ENCODE data around the gene BAIAP2L2. TPM values are rescaled to one million over a fixed set of nuclear protein-coding genes. Genes with fewer than 3 reads are reported as not detected.
"Not testable (repeated sequence)": the region's sequence is repeated elsewhere in the genome, so short reads cannot be mapped to it uniquely, and the experiment has no call there.

The BAIAP2L2 gene
- total and polyA plus RNA-seq, 2 donors (not counting 1 experiment from before 2014, with no cell fraction given): 0.16 to 0.83 TPM

- TF ChIP-seq EZH2 (IDR thresholded peaks at IDR 0.05; ENCODE audit: low read length, missing control alignments): no peak
- TF ChIP-seq CTCF (conservative IDR thresholded peaks at IDR 0.05 in 1 of 2, IDR thresholded peaks at IDR 0.05 in 1 of 2; ENCODE audit: low read depth in 1 of 2, low read length in 2 of 2): no peak
- Histone ChIP-seq H3K4me1 (ENCODE audit: control insufficient read depth, extremely low read depth, insufficient read depth, low read length) (no peaks in the 10 kb centered on the region), H3K9ac (ENCODE audit: insufficient read depth, low read length) (no peak overlapping the region), H3K4me3 (replicated peaks in 1 of 4; ENCODE audit: control extremely low read depth in 1 of 4, insufficient read depth in 1 of 4, low read depth in 3 of 4, low read length in 4 of 4) (no peak overlapping the region), H3K4me2 (ENCODE audit: extremely low read depth, insufficient read depth, low read length) (no peak overlapping the region), H3K9me3 (ENCODE audit: control insufficient read depth, insufficient read depth, low read depth, low read length) (no peaks in the 10 kb centered on the region), H3K27ac (ENCODE audit: insufficient read depth, low read length) (no peak overlapping the region), H3K36me3 (ENCODE audit: control insufficient read depth, insufficient read depth, low read length) (no peaks in the 10 kb centered on the region), H3K79me2 (ENCODE audit: control insufficient read depth, insufficient read depth, low read length) (no peaks in the 10 kb centered on the region), H2AFZ (ENCODE audit: low read length) (no peak overlapping the region), H4K20me1 (ENCODE audit: control insufficient read depth, extremely low read depth, insufficient read depth, low read length) (no peaks in the 10 kb centered on the region), H3K27me3 (ENCODE audit: control insufficient read depth, insufficient read depth, low read length) (no peaks in the 10 kb centered on the region)
- no peak for DNase-seq (ENCODE audit: low read depth in 2 of 2)
These were observed 13.9 kb upstream of the BAIAP2L2 start for GRCh38 chr22:38124236-38124974.

GRCh38 chr22:38122616-38123015 lies 12.1 kb upstream of the BAIAP2L2 start:
- no peaks in the 10 kb centered on the region for H3K27me3 ChIP-seq (ENCODE audit: control insufficient read depth, insufficient read depth, low read length)
- TF ChIP-seq CTCF (conservative IDR thresholded peaks at IDR 0.05 in 1 of 2, IDR thresholded peaks at IDR 0.05 in 1 of 2; ENCODE audit: low read depth in 1 of 2, low read length in 2 of 2): no peak
- no peak for TF ChIP-seq EZH2 (IDR thresholded peaks at IDR 0.05; ENCODE audit: low read length, missing control alignments)
- no peaks in the 10 kb centered on the region for H3K36me3 ChIP-seq (ENCODE audit: control insufficient read depth, insufficient read depth, low read length)
- no peaks in the 10 kb centered on the region for H3K9me3 ChIP-seq (ENCODE audit: control insufficient read depth, insufficient read depth, low read depth, low read length)
- no peak overlapping the region for H2AFZ ChIP-seq (ENCODE audit: low read length)
- H3K4me3 ChIP-seq (replicated peaks in 1 of 4; ENCODE audit: control extremely low read depth in 1 of 4, insufficient read depth in 1 of 4, low read depth in 3 of 4, low read length in 4 of 4): no peak overlapping the region
- H3K79me2 ChIP-seq (ENCODE audit: control insufficient read depth, insufficient read depth, low read length): no peaks in the 10 kb centered on the region
- no peaks in the 10 kb centered on the region for H3K4me1 ChIP-seq (ENCODE audit: control insufficient read depth, extremely low read depth, insufficient read depth, low read length)
- DNase-seq (ENCODE audit: low read depth in 2 of 2): no peak
- H3K27ac ChIP-seq (ENCODE audit: insufficient read depth, low read length): no peak overlapping the region
- H4K20me1 ChIP-seq (ENCODE audit: control insufficient read depth, extremely low read depth, insufficient read depth, low read length): no peaks in the 10 kb centered on the region
- H3K9ac ChIP-seq (ENCODE audit: insufficient read depth, low read length): no peak overlapping the region
- H3K4me2 ChIP-seq (ENCODE audit: extremely low read depth, insufficient read depth, low read length): no peak overlapping the region

DNA sequence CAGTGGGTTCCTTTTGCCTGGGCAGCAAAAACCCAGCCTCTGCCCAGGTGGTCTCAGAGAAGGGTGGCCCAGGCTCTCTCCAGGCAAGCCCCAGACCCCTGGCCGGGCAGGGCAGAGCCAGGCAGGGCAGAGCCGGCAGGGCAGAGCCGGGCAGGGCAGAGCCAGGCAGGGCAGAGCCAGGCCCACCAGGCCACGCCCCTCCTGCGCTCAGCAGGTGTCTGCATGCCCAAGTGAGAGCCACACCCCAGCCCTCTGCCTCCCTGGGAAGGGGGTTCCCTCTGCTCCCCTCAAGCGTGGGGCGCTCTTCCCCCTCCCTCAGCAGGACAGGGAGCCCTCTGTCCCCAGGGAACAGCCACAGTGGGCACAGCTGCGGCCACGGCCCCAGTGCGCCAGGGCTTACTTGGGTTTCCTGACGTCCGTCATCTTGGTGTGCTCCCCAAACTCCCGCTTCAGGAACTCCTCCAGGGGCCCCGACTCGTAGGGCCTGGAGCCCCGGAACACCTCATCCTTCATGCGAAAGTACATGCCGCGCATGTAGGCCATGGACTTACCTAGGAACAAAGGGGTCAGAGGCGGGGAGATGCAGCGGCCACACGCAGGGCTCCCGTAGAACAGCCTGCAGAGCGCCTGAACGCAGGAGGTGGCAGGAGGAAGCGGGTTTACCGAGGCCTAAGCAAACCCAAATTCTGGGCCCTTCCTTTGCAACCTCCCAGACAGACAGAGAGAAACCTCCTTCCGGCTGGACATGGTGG lies 10.1 kb upstream of the BAIAP2L2 start:
- Histone ChIP-seq H3K4me1 (ENCODE audit: control insufficient read depth, extremely low read depth, insufficient read depth, low read length) (no peaks in the 10 kb centered on the region), H3K4me3 (replicated peaks in 1 of 4; ENCODE audit: control extremely low read depth in 1 of 4, insufficient read depth in 1 of 4, low read depth in 3 of 4, low read length in 4 of 4) (no peak overlapping the region), H3K9ac (ENCODE audit: insufficient read depth, low read length) (no peak overlapping the region), H4K20me1 (ENCODE audit: control insufficient read depth, extremely low read depth, insufficient read depth, low read length) (no peaks in the 10 kb centered on the region), H3K4me2 (ENCODE audit: extremely low read depth, insufficient read depth, low read length) (no peak overlapping the region), H3K79me2 (ENCODE audit: control insufficient read depth, insufficient read depth, low read length) (no peaks in the 10 kb centered on the region), H3K27me3 (ENCODE audit: control insufficient read depth, insufficient read depth, low read length) (no peaks in the 10 kb centered on the region), H3K36me3 (ENCODE audit: control insufficient read depth, insufficient read depth, low read length) (no peaks in the 10 kb centered on the region), H3K9me3 (ENCODE audit: control insufficient read depth, insufficient read depth, low read depth, low read length) (no peaks in the 10 kb centered on the region), H2AFZ (ENCODE audit: low read length) (no peak overlapping the region), H3K27ac (ENCODE audit: insufficient read depth, low read length) (no peak overlapping the region)
- DNase-seq (ENCODE audit: low read depth in 2 of 2): no peak
- TF ChIP-seq EZH2 (IDR thresholded peaks at IDR 0.05; ENCODE audit: low read length, missing control alignments) (no peak), CTCF (conservative IDR thresholded peaks at IDR 0.05 in 1 of 2, IDR thresholded peaks at IDR 0.05 in 1 of 2; ENCODE audit: low read depth in 1 of 2, low read length in 2 of 2) (no peak)

- not testable (repeated sequence) for DNase-seq (ENCODE audit: low read depth in 2 of 2); H4K20me1 ChIP-seq (ENCODE audit: control insufficient read depth, extremely low read depth, insufficient read depth, low read length); H3K79me2 ChIP-seq (ENCODE audit: control insufficient read depth, insufficient read depth, low read length); H3K9ac ChIP-seq (ENCODE audit: insufficient read depth, low read length); H3K4me2 ChIP-seq (ENCODE audit: extremely low read depth, insufficient read depth, low read length); H3K36me3 ChIP-seq (ENCODE audit: control insufficient read depth, insufficient read depth, low read length); H3K27me3 ChIP-seq (ENCODE audit: control insufficient read depth, insufficient read depth, low read length); H2AFZ ChIP-seq (ENCODE audit: low read length); H3K27ac ChIP-seq (ENCODE audit: insufficient read depth, low read length); H3K9me3 ChIP-seq (ENCODE audit: control insufficient read depth, insufficient read depth, low read depth, low read length); H3K4me3 ChIP-seq (replicated peaks in 1 of 4; ENCODE audit: control extremely low read depth in 1 of 4, insufficient read depth in 1 of 4, low read depth in 3 of 4, low read length in 4 of 4); H3K4me1 ChIP-seq (ENCODE audit: control insufficient read depth, extremely low read depth, insufficient read depth, low read length)
These were observed 8.3 kb upstream of the BAIAP2L2 start for GRCh38 chr22:38118747-38119146.

Measured in fibroblast of lung (primary cell).